ENCODE results near the gene PLOD2.

- TF ChIP-seq CTCF (IDR thresholded peaks at IDR 0.05; ENCODE audit: control extremely low read depth in 1 of 3, insufficient read depth in 1 of 3, low read depth in 1 of 3, low read length in 3 of 3) (peak in 2 of 3 experiments; percentile 75 to 79; a peak in 3 of 4 replicates), POLR2A (IDR thresholded peaks at IDR 0.05; ENCODE audit: control extremely low read depth in 1 of 2, low read depth in 2 of 2, low read length in 2 of 2) (no peak), POLR2AphosphoS5 (IDR thresholded peaks at IDR 0.05; ENCODE audit: low read depth, low read length) (no peak), EP300 (IDR thresholded peaks at IDR 0.05; ENCODE audit: borderline replicate concordance in 1 of 2, low read depth in 2 of 2, low read length in 2 of 2) (no peak), CHD1 (IDR thresholded peaks at IDR 0.05; ENCODE audit: low read depth, low read length) (no peak), TBP (IDR thresholded peaks at IDR 0.05; ENCODE audit: low read depth, low read length) (no peak), ATF3 (IDR thresholded peaks at IDR 0.05; ENCODE audit: insufficient read depth, low read depth, low read length) (no peak), MAX (IDR thresholded peaks at IDR 0.05) (no peak)
Observed at GRCh38 chr3:146189519-146190173, 28.7 kb upstream of the PLOD2 start.

Data from H1 (cell line).